Measurements from ENCODE around the gene KBTBD13.

DNA sequence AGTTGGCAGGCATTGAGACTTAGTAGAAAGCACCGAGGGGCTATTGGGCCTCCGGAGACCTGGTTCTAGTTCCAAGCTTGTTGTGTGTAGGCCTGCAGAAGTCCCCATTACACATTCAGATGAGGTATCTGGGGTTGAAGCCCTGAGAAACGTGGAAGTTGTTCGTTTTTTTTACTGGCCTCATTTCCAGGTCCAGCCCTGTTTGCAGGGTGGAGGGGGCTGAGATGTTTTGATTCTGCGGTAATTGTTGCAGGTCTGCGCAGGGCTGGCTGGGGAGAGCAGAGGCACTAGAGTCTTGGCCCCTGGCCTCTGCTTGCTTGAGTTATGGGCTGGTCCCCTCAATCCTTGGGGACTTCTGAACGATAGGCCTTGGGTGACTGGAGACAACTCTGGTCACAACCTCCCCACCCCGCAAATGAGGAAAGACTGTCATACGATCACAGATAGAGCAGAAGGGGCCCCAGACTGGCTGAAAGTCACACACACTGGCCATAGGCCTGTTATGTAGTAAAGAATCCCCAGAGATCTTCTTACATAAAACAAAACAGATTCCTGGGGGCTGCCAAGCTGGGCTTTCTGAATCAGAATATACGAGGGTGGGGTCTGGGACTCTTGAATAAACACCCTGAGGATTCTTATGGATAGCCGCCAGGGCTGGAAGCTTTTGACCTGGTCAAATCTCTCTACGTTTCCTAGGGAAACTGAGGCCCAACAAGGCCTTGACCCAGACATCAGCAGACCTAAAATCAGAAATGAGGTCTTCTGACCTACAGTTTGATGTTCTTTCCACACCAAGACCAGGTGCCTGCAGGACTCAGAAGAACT, 15.6 kb downstream of the KBTBD13 start:
- TF ChIP-seq, protein P1, sequence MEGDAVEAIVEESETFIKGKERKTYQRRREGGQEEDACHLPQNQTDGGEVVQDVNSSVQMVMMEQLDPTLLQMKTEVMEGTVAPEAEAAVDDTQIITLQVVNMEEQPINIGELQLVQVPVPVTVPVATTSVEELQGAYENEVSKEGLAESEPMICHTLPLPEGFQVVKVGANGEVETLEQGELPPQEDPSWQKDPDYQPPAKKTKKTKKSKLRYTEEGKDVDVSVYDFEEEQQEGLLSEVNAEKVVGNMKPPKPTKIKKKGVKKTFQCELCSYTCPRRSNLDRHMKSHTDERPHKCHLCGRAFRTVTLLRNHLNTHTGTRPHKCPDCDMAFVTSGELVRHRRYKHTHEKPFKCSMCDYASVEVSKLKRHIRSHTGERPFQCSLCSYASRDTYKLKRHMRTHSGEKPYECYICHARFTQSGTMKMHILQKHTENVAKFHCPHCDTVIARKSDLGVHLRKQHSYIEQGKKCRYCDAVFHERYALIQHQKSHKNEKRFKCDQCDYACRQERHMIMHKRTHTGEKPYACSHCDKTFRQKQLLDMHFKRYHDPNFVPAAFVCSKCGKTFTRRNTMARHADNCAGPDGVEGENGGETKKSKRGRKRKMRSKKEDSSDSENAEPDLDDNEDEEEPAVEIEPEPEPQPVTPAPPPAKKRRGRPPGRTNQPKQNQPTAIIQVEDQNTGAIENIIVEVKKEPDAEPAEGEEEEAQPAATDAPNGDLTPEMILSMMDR (optimal IDR thresholded peaks at IDR 0.05 in 1 of 3, IDR thresholded peaks at IDR 0.05 in 1 of 3, conservative IDR thresholded peaks at IDR 0.05 in 1 of 3; ENCODE audit: extremely low read depth in 1 of 3, insufficient read depth in 2 of 3, low read length in 3 of 3) = no peak
- TF ChIP-seq EZH2 (IDR thresholded peaks at IDR 0.05; ENCODE audit: low read length) = no peak

Data from keratinocyte (primary cell).